ENCODE data around the gene NHLH2. TPM values are rescaled to one million over a fixed set of nuclear protein-coding genes. Genes with fewer than 3 reads are reported as not detected.

The NHLH2 gene
- total RNA-seq, 1 experiment from 2014 or later: 1.2 TPM

- Mint-ChIP-seq H3K27ac (0 out of 7 replicates have a peak overlapping the region, but pooled peaks of 1 of the 3 experiments have one; percentile 51), H3K4me1 (no peaks in the 10 kb centered on the region), H3K36me3 (ENCODE audit: insufficient read depth in 1 of 3, low read depth in 3 of 3) (no peaks in the 10 kb centered on the region), H3K27me3 (ENCODE audit: low read depth) (no peaks in the 10 kb centered on the region), H3K4me3 (no peak overlapping the region), H3K9me3 (no peaks in the 10 kb centered on the region)
- H2AK5ac ChIP-seq (ENCODE audit: insufficient read length, low read length): no peak overlapping the region
- H3K27ac ChIP-seq (ENCODE audit: insufficient read length, low read depth, low read length): no peak overlapping the region
- H3T11ph ChIP-seq (ENCODE audit: low read length): no peak overlapping the region
- no peak overlapping the region for H3K23ac ChIP-seq (ENCODE audit: insufficient read length, low read depth, low read length)
- H4K5ac ChIP-seq (ENCODE audit: insufficient read length, low read depth, low read length): no peak overlapping the region
- H3K56ac ChIP-seq (ENCODE audit: insufficient read length, low read depth, low read length): no peak overlapping the region
- H3K79me1 ChIP-seq (ENCODE audit: insufficient read depth, low read depth, low read length, poor library complexity, severe bottlenecking): no peaks in the 10 kb centered on the region
- H4K20me1 ChIP-seq (ENCODE audit: control insufficient read depth, insufficient read depth, insufficient read length): no peaks in the 10 kb centered on the region
- H3K9me3 ChIP-seq (ENCODE audit: control insufficient read depth, low read depth, low read length): no peaks in the 10 kb centered on the region
- WGBS (ENCODE audit: extremely low coverage, insufficient read length, low lambda C conversion rate): no CpG with 5 or more reads among the region's 4 CpGs
- H3K9ac ChIP-seq (ENCODE audit: extremely low read depth, insufficient read length, low read length): no peak overlapping the region
- H3K4me1 ChIP-seq (ENCODE audit: insufficient read depth, low read length): no peaks in the 10 kb centered on the region
- H3K4me2 ChIP-seq (ENCODE audit: insufficient read depth, insufficient read length, low read length): no peak overlapping the region
- no peak for DNase-seq
- H3K14ac ChIP-seq (ENCODE audit: insufficient read depth, low read length): no peak overlapping the region
- no peak overlapping the region for H3K18ac ChIP-seq (ENCODE audit: insufficient read length, low read depth, low read length)
- H3K27me3 ChIP-seq (ENCODE audit: insufficient read depth, low read length): no peaks in the 10 kb centered on the region
- no peaks in the 10 kb centered on the region for H3K79me2 ChIP-seq (ENCODE audit: insufficient read depth, low read length)
- no peak overlapping the region for H2BK15ac ChIP-seq (ENCODE audit: low read depth, low read length)
- H2AFZ ChIP-seq (ENCODE audit: low read length): no peak overlapping the region
- no peak overlapping the region for H4K91ac ChIP-seq (ENCODE audit: insufficient read length, low read depth, low read length)
- no peak overlapping the region for H2BK5ac ChIP-seq (ENCODE audit: insufficient read length, low read length)
- TF ChIP-seq CTCF (conservative IDR thresholded peaks at IDR 0.05): no peak
- no peaks in the 10 kb centered on the region for H3K23me2 ChIP-seq (ENCODE audit: insufficient read length, low read depth, low read length, poor library complexity, severe bottlenecking)
- no peak overlapping the region for H4K8ac ChIP-seq (replicated peaks; ENCODE audit: insufficient read length, low read depth, low read length)
- no peak overlapping the region for H2BK120ac ChIP-seq (ENCODE audit: low read depth, low read length, poor library complexity, severe bottlenecking)
- no peak overlapping the region for H2BK12ac ChIP-seq (ENCODE audit: insufficient read length, low read depth, low read length)
- H2BK20ac ChIP-seq (ENCODE audit: low read depth, low read length, poor library complexity, severe bottlenecking): no peak overlapping the region
- no peak overlapping the region for H3K4ac ChIP-seq (ENCODE audit: low read depth, low read length)
Observed at GRCh38 chr1:115865704-115866380, 24.9 kb upstream of the NHLH2 start.
